ENCODE results near the gene S100PBP. TPM values are rescaled to one million over a fixed set of nuclear protein-coding genes. Genes with fewer than 3 reads are reported as not detected.

Gene S100PBP
- total and polyA plus RNA-seq, 10 of the 15 experiments (the other 5 are each of a cell fraction or from before 2014, with no cell fraction given), result 17.0 to 98.3 (median 40.6) TPM

DNA sequence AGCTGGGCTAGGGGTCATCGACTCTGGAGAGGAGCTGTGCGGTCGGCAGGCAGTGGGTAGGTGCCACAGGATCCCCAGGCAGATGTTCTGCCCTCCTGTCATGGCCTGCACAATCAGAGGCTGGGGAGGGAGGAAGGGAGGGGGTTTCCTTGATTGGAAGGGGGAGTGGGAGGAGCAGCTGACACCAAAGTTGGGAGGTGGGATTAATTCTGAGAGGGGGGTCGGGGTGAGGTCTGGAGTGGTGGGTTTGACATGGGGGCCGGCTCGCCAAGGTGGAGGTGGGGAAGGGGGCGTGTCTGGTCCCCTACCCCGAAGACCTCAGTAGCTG lies 68.2 kb downstream of the S100PBP start (continued):
- TF ChIP-seq, protein P1, sequence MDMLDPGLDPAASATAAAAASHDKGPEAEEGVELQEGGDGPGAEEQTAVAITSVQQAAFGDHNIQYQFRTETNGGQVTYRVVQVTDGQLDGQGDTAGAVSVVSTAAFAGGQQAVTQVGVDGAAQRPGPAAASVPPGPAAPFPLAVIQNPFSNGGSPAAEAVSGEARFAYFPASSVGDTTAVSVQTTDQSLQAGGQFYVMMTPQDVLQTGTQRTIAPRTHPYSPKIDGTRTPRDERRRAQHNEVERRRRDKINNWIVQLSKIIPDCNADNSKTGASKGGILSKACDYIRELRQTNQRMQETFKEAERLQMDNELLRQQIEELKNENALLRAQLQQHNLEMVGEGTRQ (IDR thresholded peaks at IDR 0.05; ENCODE audit: borderline replicate concordance, low read depth, low read length), result no peak
- no peak for TF ChIP-seq EGR1 (IDR thresholded peaks at IDR 0.05; ENCODE audit: borderline replicate concordance in 1 of 2, low read depth in 2 of 2, low read length in 2 of 2)
- TF ChIP-seq MEF2A (IDR thresholded peaks at IDR 0.05; ENCODE audit: insufficient read depth, low read depth, low read length), result no peak
- TF ChIP-seq, protein P2, sequence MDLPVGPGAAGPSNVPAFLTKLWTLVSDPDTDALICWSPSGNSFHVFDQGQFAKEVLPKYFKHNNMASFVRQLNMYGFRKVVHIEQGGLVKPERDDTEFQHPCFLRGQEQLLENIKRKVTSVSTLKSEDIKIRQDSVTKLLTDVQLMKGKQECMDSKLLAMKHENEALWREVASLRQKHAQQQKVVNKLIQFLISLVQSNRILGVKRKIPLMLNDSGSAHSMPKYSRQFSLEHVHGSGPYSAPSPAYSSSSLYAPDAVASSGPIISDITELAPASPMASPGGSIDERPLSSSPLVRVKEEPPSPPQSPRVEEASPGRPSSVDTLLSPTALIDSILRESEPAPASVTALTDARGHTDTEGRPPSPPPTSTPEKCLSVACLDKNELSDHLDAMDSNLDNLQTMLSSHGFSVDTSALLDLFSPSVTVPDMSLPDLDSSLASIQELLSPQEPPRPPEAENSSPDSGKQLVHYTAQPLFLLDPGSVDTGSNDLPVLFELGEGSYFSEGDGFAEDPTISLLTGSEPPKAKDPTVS (IDR thresholded peaks at IDR 0.05; ENCODE audit: low read depth, low read length), result no peak
- no peak for TF ChIP-seq TARDBP (IDR thresholded peaks at IDR 0.05; ENCODE audit: borderline replicate concordance)
- no peak for TF ChIP-seq KLF5 (IDR thresholded peaks at IDR 0.05; ENCODE audit: partially characterized antibody)
- no peak for TF ChIP-seq GABPA (IDR thresholded peaks at IDR 0.05; ENCODE audit: low read depth)
- TF ChIP-seq, protein P3, sequence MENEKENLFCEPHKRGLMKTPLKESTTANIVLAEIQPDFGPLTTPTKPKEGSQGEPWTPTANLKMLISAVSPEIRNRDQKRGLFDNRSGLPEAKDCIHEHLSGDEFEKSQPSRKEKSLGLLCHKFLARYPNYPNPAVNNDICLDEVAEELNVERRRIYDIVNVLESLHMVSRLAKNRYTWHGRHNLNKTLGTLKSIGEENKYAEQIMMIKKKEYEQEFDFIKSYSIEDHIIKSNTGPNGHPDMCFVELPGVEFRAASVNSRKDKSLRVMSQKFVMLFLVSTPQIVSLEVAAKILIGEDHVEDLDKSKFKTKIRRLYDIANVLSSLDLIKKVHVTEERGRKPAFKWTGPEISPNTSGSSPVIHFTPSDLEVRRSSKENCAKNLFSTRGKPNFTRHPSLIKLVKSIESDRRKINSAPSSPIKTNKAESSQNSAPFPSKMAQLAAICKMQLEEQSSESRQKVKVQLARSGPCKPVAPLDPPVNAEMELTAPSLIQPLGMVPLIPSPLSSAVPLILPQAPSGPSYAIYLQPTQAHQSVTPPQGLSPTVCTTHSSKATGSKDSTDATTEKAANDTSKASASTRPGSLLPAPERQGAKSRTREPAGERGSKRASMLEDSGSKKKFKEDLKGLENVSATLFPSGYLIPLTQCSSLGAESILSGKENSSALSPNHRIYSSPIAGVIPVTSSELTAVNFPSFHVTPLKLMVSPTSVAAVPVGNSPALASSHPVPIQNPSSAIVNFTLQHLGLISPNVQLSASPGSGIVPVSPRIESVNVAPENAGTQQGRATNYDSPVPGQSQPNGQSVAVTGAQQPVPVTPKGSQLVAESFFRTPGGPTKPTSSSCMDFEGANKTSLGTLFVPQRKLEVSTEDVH (IDR thresholded peaks at IDR 0.05; ENCODE audit: low read depth, partially characterized antibody), result no peak

Measured in GM12878 (cell line).